CD14-positive monocyte (primary cell): ENCODE results near the gene LRRC7. TPM values are rescaled to one million over a fixed set of nuclear protein-coding genes. Genes with fewer than 3 reads are reported as not detected.

ENCODE experiments used
- DNase-seq, 3 donors: peaks; one replicate each; pipeline ENCODE4 v3.0.0-alpha.2; 2011 to 2022
- H2AFZ ChIP-seq: 2 replicates; pipeline ENCODE4 v1.6.0; 2012; ENCODE audit warnings: mild to moderate bottlenecking, low read depth, low read length, inconsistent platforms; ENCODE audit not compliant: insufficient read depth, poor library complexity, severe bottlenecking
- H3K27ac ChIP-seq, 2 donors: 1 replicate in 1 of 2; 2 replicates in 1 of 2; pipeline ENCODE4 v1.5.1; 2012 to 2013; ENCODE audit warnings: low read length in 2 of 2, control low read depth in 1 of 2, inconsistent platforms in 1 of 2, low read depth in 1 of 2, mild to moderate bottlenecking in 1 of 2
- H3K27me3 ChIP-seq, 2 donors: one replicate each; pipeline versions ENCODE4 v1.6.0 to v1.6.1; 2011 to 2013; ENCODE audit warnings: low read length in 2 of 2; ENCODE audit not compliant: control insufficient read depth in 2 of 2, insufficient read depth in 2 of 2
- H3K36me3 ChIP-seq, 2 donors: replicated peaks in 1 of 2; 1 replicate in 1 of 2; 2 replicates in 1 of 2; pipeline versions ENCODE4 v1.5.1 to v1.6.1; 2012 to 2013; ENCODE audit warnings: low read length in 2 of 2, control low read depth in 1 of 2, inconsistent platforms in 1 of 2, mild to moderate bottlenecking in 1 of 2; ENCODE audit not compliant: insufficient read depth in 2 of 2, control insufficient read depth in 1 of 2
- H3K4me1 ChIP-seq, 2 donors: 1 replicate in 1 of 2; 2 replicates in 1 of 2; pipeline versions ENCODE4 v1.5.1 to v1.6.1; 2012 to 2013; ENCODE audit warnings: low read length in 2 of 2, control low read depth in 1 of 2, inconsistent platforms in 1 of 2, mild to moderate bottlenecking in 1 of 2, moderate library complexity in 1 of 2; ENCODE audit not compliant: insufficient read depth in 2 of 2, control insufficient read depth in 1 of 2
- H3K4me2 ChIP-seq: replicated peaks from 2 replicates; pipeline ENCODE3; 2012; ENCODE audit warnings: low read length, moderate library complexity, mild to moderate bottlenecking; ENCODE audit not compliant: poor library complexity, severe bottlenecking; ENCODE audit errors: extremely low read depth
- H3K4me3 ChIP-seq, 3 experiments: fragments of 200-600 bp in 1 of 3; sonication (generic) in 1 of 3; replicated peaks in 1 of 3; 1 replicate in 2 of 3; 2 replicates in 1 of 3; pipeline ENCODE4 v1.5.1; 2011 to 2013; ENCODE audit warnings: low read length in 3 of 3, mild to moderate bottlenecking in 3 of 3, control low read depth in 2 of 3, low read depth in 2 of 3, inconsistent platforms in 1 of 3, moderate library complexity in 1 of 3
- H3K79me2 ChIP-seq: 2 replicates; pipeline ENCODE4 v1.6.0; 2012; ENCODE audit warnings: mild to moderate bottlenecking, control low read depth, inconsistent platforms, low read length, moderate library complexity; ENCODE audit not compliant: insufficient read depth
- H3K9ac ChIP-seq: 2 replicates; pipeline ENCODE4 v1.6.0; 2017; ENCODE audit warnings: low read length, mild to moderate bottlenecking; ENCODE audit not compliant: insufficient read depth, poor library complexity, severe bottlenecking
- H3K9me3 ChIP-seq, 2 donors: replicated peaks in 1 of 2; 1 replicate in 1 of 2; 2 replicates in 1 of 2; pipeline versions ENCODE4 v1.5.1 to v1.6.1; 2012 to 2013; ENCODE audit warnings: low read length in 2 of 2, control low read depth in 1 of 2; ENCODE audit not compliant: control insufficient read depth in 1 of 2, insufficient read depth in 1 of 2
- H4K20me1 ChIP-seq: 2 replicates; pipeline ENCODE4 v1.6.0; 2012; ENCODE audit warnings: mild to moderate bottlenecking, low read length, control low read depth, moderate library complexity; ENCODE audit not compliant: insufficient read depth
- H3K27ac Mint-ChIP-seq, 7 donors: one replicate each; pipeline ENCODE4 v1.8.0; 2020; ENCODE audit warnings: mild to moderate bottlenecking in 7 of 7, mixed read lengths in 7 of 7, moderate library complexity in 6 of 7, inconsistent platforms in 2 of 7
- H3K27me3 Mint-ChIP-seq, 3 donors: one replicate each; pipeline ENCODE4 v1.8.0; 2021 to 2022; ENCODE audit warnings: low read depth in 3 of 3, mild to moderate bottlenecking in 3 of 3, mixed read lengths in 3 of 3, moderate library complexity in 3 of 3, inconsistent platforms in 1 of 3
- H3K36me3 Mint-ChIP-seq, 2 donors: one replicate each; pipeline ENCODE4 v1.8.0; 2020; ENCODE audit warnings: mixed read lengths in 2 of 2, inconsistent platforms in 1 of 2, mild to moderate bottlenecking in 1 of 2
- H3K4me1 Mint-ChIP-seq: one replicate; pipeline ENCODE4 v1.8.0; 2020; ENCODE audit warnings: mild to moderate bottlenecking, mixed read lengths
- H3K4me3 Mint-ChIP-seq, 2 donors: one replicate each; pipeline ENCODE4 v1.8.0; 2020; ENCODE audit warnings: mild to moderate bottlenecking in 2 of 2, mixed read lengths in 2 of 2, moderate library complexity in 1 of 2
- H3K9me3 Mint-ChIP-seq, 7 donors: one replicate each; pipeline ENCODE4 v1.8.0; 2020 to 2022; ENCODE audit warnings: mixed read lengths in 7 of 7, mild to moderate bottlenecking in 6 of 7, moderate library complexity in 6 of 7, inconsistent platforms in 2 of 7
- CTCF ChIP-seq: fragments of 200-600 bp; IDR thresholded peaks from one replicate; pipeline ENCODE4 v1.8.0; 2022; ENCODE audit warnings: antibody characterized with exemption, mild to moderate bottlenecking
- WGBS: methylation state at CpG from one replicate; pipeline ENCODE4 v1.1.5; 2013; ENCODE audit warnings: missing lambda C conversion rate; ENCODE audit not compliant: insufficient coverage; 5-methylcytosine and 5-hydroxymethylcytosine counted together
- intact Hi-C, 2 donors: fragments of 100-400 bp; cut with micrococcal nuclease; formaldehyde crosslinking; loops; one replicate each; pipeline versions ENCODE4 v1.15.0 to v1.15.1; 2023
- polyA plus RNA-seq, 3 donors: library from polyadenylated mRNA; depleted of rRNA in 1 of 3; unstranded in 2 of 3; stranded (reverse) in 1 of 3; fragments of 300-500 nt in 2 of 3; fragments of >200 nt in 1 of 3; fragmentation: Illumina TruSeq in 2 of 3; gene quantifications; 1 replicate in 2 of 3; 2 replicates in 1 of 3; pipeline ENCODE4 v1.2.3, GENCODE V29; 2012 to 2021

Gene LRRC7
- polyA plus RNA-seq, 3 donors, result not detected

GRCh38 chr1:70034403-70034802 lies 466.7 kb downstream of the LRRC7 start:
- no peak overlapping the region for H2AFZ ChIP-seq

GRCh38 chr1:70038025-70038424 lies 470.3 kb downstream of the LRRC7 start:
- peaks cover 13 to 15% of the 10 kb centered on the region in 2 donors for H3K4me1 ChIP-seq
- Mint-ChIP-seq H3K4me1 (no peaks in the 10 kb centered on the region), H3K4me3 (no peak overlapping the region), H3K36me3 (no peaks in the 10 kb centered on the region), H3K27me3 (peaks cover 0 to 4% (median 0%) of the 10 kb centered on the region in 3 donors), H3K27ac (peak overlapping the region in 1 of 7 donors; percentile 19), H3K9me3 (peaks cover 0 to 16% (median 5%) of the 10 kb centered on the region in 7 donors)
- WGBS, result 87% methylated on average over 10 of the region's 10 CpGs
- DNase-seq, result no peak
- no peak overlapping the region for H3K4me3 ChIP-seq
- H3K79me2 ChIP-seq, result no peaks in the 10 kb centered on the region
- H3K4me2 ChIP-seq, result no peak overlapping the region
- no peak overlapping the region for H3K27ac ChIP-seq
- no peaks in the 10 kb centered on the region for H4K20me1 ChIP-seq
- H3K9ac ChIP-seq, result no peak overlapping the region
- H3K27me3 ChIP-seq, result no peaks in the 10 kb centered on the region
- H3K9me3 ChIP-seq, result peaks cover 5 to 6% of the 10 kb centered on the region in 2 donors
- intact Hi-C loops, result no loop called here
- no peak for TF ChIP-seq CTCF
- H2AFZ ChIP-seq, result no peak overlapping the region
- H3K36me3 ChIP-seq, result no peaks in the 10 kb centered on the region

More at GRCh38 chr1:70034403-70034802, 466.7 kb downstream of the LRRC7 start:
- no peak overlapping the region for H3K4me2 ChIP-seq
- no peak for DNase-seq
- H3K4me1 Mint-ChIP-seq, result no peaks in the 10 kb centered on the region
- H3K36me3 ChIP-seq, result no peaks in the 10 kb centered on the region
- H3K4me3 ChIP-seq, result no peak overlapping the region
- no peaks in the 10 kb centered on the region for H3K4me1 ChIP-seq
- H3K9ac ChIP-seq, result no peak overlapping the region
- TF ChIP-seq CTCF, result no peak
- H3K4me3 Mint-ChIP-seq, result no peak overlapping the region
- no peaks in the 10 kb centered on the region for H4K20me1 ChIP-seq
- H3K9me3 Mint-ChIP-seq, result peaks cover 0 to 15% (median 4%) of the 10 kb centered on the region in 7 donors
- H3K27ac Mint-ChIP-seq, result no peak overlapping the region
- H3K9me3 ChIP-seq, result peaks cover 5 to 6% of the 10 kb centered on the region in 2 donors
- H3K27me3 Mint-ChIP-seq, result peaks cover 0 to 8% (median 0%) of the 10 kb centered on the region in 3 donors
- no peaks in the 10 kb centered on the region for H3K27me3 ChIP-seq
- intact Hi-C loops, result no loop called here
- H3K79me2 ChIP-seq, result no peaks in the 10 kb centered on the region
- no CpG with 5 or more reads among the region's 3 CpGs for WGBS
- H3K36me3 Mint-ChIP-seq, result no peaks in the 10 kb centered on the region
- no peak overlapping the region for H3K27ac ChIP-seq
